Common myeloid progenitor, CD34-positive (primary cell): ENCODE measurements around the gene MAPKAPK2.

Source experiments
- CTCF ChIA-PET: fragments of 350-600 bp; sonication (Branson Sonifier 250); formaldehyde crosslinking; loops from one replicate; lab custom pipeline; 2021; ENCODE audit warnings: antibody characterized with exemption; lab: Charles Lee
- POLR2A ChIA-PET: fragments of 350-600 bp; sonication (Branson Sonifier 250); formaldehyde crosslinking; loops from one replicate; lab custom pipeline; 2021; ENCODE audit warnings: antibody characterized with exemption; lab: Charles Lee
- DNase-seq, 3 donors: peaks; one replicate each; pipeline versions ENCODE4 v3.0.0 to v3.0.0-alpha.2; 2013
- H3K27ac ChIP-seq, 2 experiments: 1 replicate in 1 of 2; 2 replicates in 1 of 2; pipeline ENCODE4 v1.7.0; 2013; ENCODE audit warnings: inconsistent platforms in 2 of 2, low read length in 2 of 2, mild to moderate bottlenecking in 2 of 2, low read depth in 1 of 2, moderate library complexity in 1 of 2; ENCODE audit not compliant: severe bottlenecking in 2 of 2, insufficient read depth in 1 of 2, poor library complexity in 1 of 2
- H3K27me3 ChIP-seq, 5 experiments: replicated peaks in 2 of 5; 1 replicate in 3 of 5; 2 replicates in 2 of 5; pipeline versions ENCODE4 v1.6.1 to v1.7.0; 2013; ENCODE audit warnings: low read length in 4 of 5, mild to moderate bottlenecking in 2 of 5, moderate library complexity in 2 of 5, inconsistent platforms in 1 of 5; ENCODE audit not compliant: insufficient read depth in 5 of 5, control insufficient read depth in 4 of 5
- H3K36me3 ChIP-seq, 4 experiments: 1 replicate in 2 of 4; 2 replicates in 2 of 4; pipeline versions ENCODE4 v1.6.1 to v1.7.0; 2013; ENCODE audit warnings: low read length in 3 of 4, control low read depth in 1 of 4, mild to moderate bottlenecking in 1 of 4; ENCODE audit not compliant: control insufficient read depth in 4 of 4, insufficient read depth in 4 of 4
- H3K4me1 ChIP-seq, 4 experiments: 1 replicate in 3 of 4; 2 replicates in 1 of 4; pipeline versions ENCODE4 v1.6.1 to v1.7.1; 2013; ENCODE audit warnings: low read length in 3 of 4, mild to moderate bottlenecking in 3 of 4, control low read depth in 1 of 4, inconsistent platforms in 1 of 4, moderate library complexity in 1 of 4; ENCODE audit not compliant: control insufficient read depth in 4 of 4, insufficient read depth in 4 of 4; ENCODE audit errors: control extremely low read depth in 1 of 4
- H3K4me3 ChIP-seq, 7 experiments: 1 replicate in 4 of 7; 2 replicates in 3 of 7; pipeline versions ENCODE4 v1.5.1 to v1.7.0; 2013; ENCODE audit warnings: mild to moderate bottlenecking in 7 of 7, low read length in 6 of 7, moderate library complexity in 6 of 7, inconsistent platforms in 2 of 7, low read depth in 2 of 7, control low read depth in 1 of 7; ENCODE audit not compliant: insufficient read depth in 4 of 7, control insufficient read depth in 1 of 7; ENCODE audit errors: extremely low read depth in 1 of 7
- H3K9me3 ChIP-seq, 5 experiments: 1 replicate in 4 of 5; 2 replicates in 1 of 5; pipeline versions ENCODE4 v1.6.1 to v1.7.1; 2013; ENCODE audit warnings: low read length in 4 of 5, mild to moderate bottlenecking in 2 of 5, inconsistent platforms in 1 of 5, low read depth in 1 of 5, moderate library complexity in 1 of 5; ENCODE audit not compliant: control insufficient read depth in 4 of 5, insufficient read depth in 2 of 5; ENCODE audit errors: control extremely low read depth in 1 of 5
- WGBS: methylation state at CpG from one replicate; pipeline ENCODE4 v1.1.5; 2013; ENCODE audit not compliant: insufficient coverage; 5-methylcytosine and 5-hydroxymethylcytosine counted together

Gene MAPKAPK2

GRCh38 chr1:206658981-206659273 lies 25.8 kb upstream of the MAPKAPK2 start:
- ChIA-PET POLR2A (interaction anchor here (2.5 kb wide), 1 partner anchor 24 kb away, joined by 9 read pairs; the partner anchor contains the start of gene DYRK3), CTCF (interaction anchor here (0.8 to 37.3 kb wide), 6 partner anchors 3 to 170 kb away, joined by 3 to 989 read pairs (median 4); partner anchors contain the start of gene DYRK3)
- peaks cover 0 to 8% (median 0%) of the 10 kb centered on the region in 5 experiments for H3K27me3 ChIP-seq
- peak overlapping the region in 3 of 7 experiments; percentile 53 to 64 (median 53) for H3K4me3 ChIP-seq
- no peak overlapping the region for H3K27ac ChIP-seq
- DNase-seq = no peak
- H3K36me3 ChIP-seq = no peaks in the 10 kb centered on the region
- H3K4me1 ChIP-seq = peaks cover 13 to 53% (median 44%) of the 10 kb centered on the region in 4 experiments
- no peaks in the 10 kb centered on the region for H3K9me3 ChIP-seq
- WGBS = 75% methylated on average over 6 of the region's 7 CpGs

- Histone ChIP-seq H3K4me1 (peaks cover 20 to 60% (median 55%) of the 10 kb centered on the region in 4 experiments), H3K27ac (no peak overlapping the region), H3K9me3 (no peaks in the 10 kb centered on the region), H3K36me3 (no peaks in the 10 kb centered on the region), H3K4me3 (no peak overlapping the region), H3K27me3 (peaks cover 0 to 8% (median 0%) of the 10 kb centered on the region in 5 experiments)
- no peak for DNase-seq
- ChIA-PET CTCF (interaction anchor here (1.1 to 37.3 kb wide), 4 partner anchors 2 to 46 kb away, joined by 3 to 989 read pairs (median 496); partner anchors contain the start of gene DYRK3), POLR2A (no interaction called here)
- WGBS = 86% methylated on average over 1 of the region's 4 CpGs
Observed at GRCh38 chr1:206660136-206660535, 24.6 kb upstream of the MAPKAPK2 start.

GRCh38 chr1:206661161-206661820 lies 23.4 kb upstream of the MAPKAPK2 start:
- ChIA-PET POLR2A (interaction anchor here (0.5 kb wide), 1 partner anchor 261 kb away, joined by 3 read pairs; no protein-coding TSS in a partner anchor), CTCF (interaction anchor here (0.8 to 31.8 kb wide), 7 partner anchors 9 to 182 kb away, joined by 3 to 989 read pairs (median 4); partner anchors contain the start of genes DYRK3, EIF2D and MAPKAPK2)
- Histone ChIP-seq H3K4me3 (no peak overlapping the region), H3K4me1 (peaks cover 21 to 57% (median 50%) of the 10 kb centered on the region in 4 experiments), H3K27me3 (peaks cover 0 to 8% (median 0%) of the 10 kb centered on the region in 5 experiments), H3K36me3 (no peaks in the 10 kb centered on the region), H3K9me3 (no peaks in the 10 kb centered on the region), H3K27ac (no peak overlapping the region)
- DNase-seq = no peak
- 95% methylated on average over 7 of the region's 11 CpGs for WGBS

GRCh38 chr1:206662396-206663092 lies 22.2 kb upstream of the MAPKAPK2 start:
- ChIA-PET CTCF (interaction anchor here (0.9 to 31.8 kb wide), 11 partner anchors 12 to 169 kb away, joined by 3 to 989 read pairs (median 9); partner anchors contain the start of genes DYRK3, EIF2D and MAPKAPK2), POLR2A (interaction anchor here (2.0 kb wide), 1 partner anchor 27 kb away, joined by 17 read pairs; the partner anchor contains the start of gene DYRK3)
- no peaks in the 10 kb centered on the region for H3K36me3 ChIP-seq
- H3K4me3 ChIP-seq = no peak overlapping the region
- DNase-seq = no peak
- peaks cover 20 to 54% (median 48%) of the 10 kb centered on the region in 4 experiments for H3K4me1 ChIP-seq
- no peak overlapping the region for H3K27ac ChIP-seq
- 94% methylated on average over 2 of the region's 3 CpGs for WGBS
- H3K9me3 ChIP-seq = no peaks in the 10 kb centered on the region
- H3K27me3 ChIP-seq = peaks cover 0 to 8% (median 0%) of the 10 kb centered on the region in 5 experiments

- no peaks in the 10 kb centered on the region for H3K36me3 ChIP-seq
- CTCF ChIA-PET = interaction anchor here (0.8 to 31.8 kb wide), 31 partner anchors 11 to 270 kb away, joined by 3 to 989 read pairs (median 4); partner anchors contain the start of genes DYRK3, EIF2D and MAPKAPK2
- peak overlapping the region in 5 of 7 experiments; percentile 39 to 69 (median 61) for H3K4me3 ChIP-seq
- H3K9me3 ChIP-seq = no peaks in the 10 kb centered on the region
- no peak for DNase-seq
- H3K27ac ChIP-seq = no peak overlapping the region
- H3K4me1 ChIP-seq = peaks cover 14 to 50% (median 44%) of the 10 kb centered on the region in 4 experiments
- peaks cover 0 to 8% (median 0%) of the 10 kb centered on the region in 5 experiments for H3K27me3 ChIP-seq
- WGBS = 46% methylated on average over 4 of the region's 5 CpGs
- POLR2A ChIA-PET = interaction anchor here (0.8 to 2.0 kb wide), 3 partner anchors 9 to 28 kb away, joined by 3 to 17 read pairs (median 3); partner anchors contain the start of gene DYRK3
Observed at GRCh38 chr1:206663362-206663761, 21.3 kb upstream of the MAPKAPK2 start.

GRCh38 chr1:206663832-206664652 lies 20.7 kb upstream of the MAPKAPK2 start:
- Histone ChIP-seq H3K9me3 (no peaks in the 10 kb centered on the region), H3K4me1 (peaks cover 14 to 49% (median 40%) of the 10 kb centered on the region in 4 experiments), H3K27ac (no peak overlapping the region), H3K36me3 (no peaks in the 10 kb centered on the region), H3K27me3 (peaks cover 0 to 8% (median 0%) of the 10 kb centered on the region in 5 experiments), H3K4me3 (peak overlapping the region in 6 of 7 experiments; percentile 13 to 69 (median 59))
- DNase-seq = peak; percentile 81 to 93 (median 91)
- POLR2A ChIA-PET = interaction anchor here (0.8 to 2.0 kb wide), 4 partner anchors 8 to 33 kb away, joined by 3 to 17 read pairs (median 4); partner anchors contain the start of gene DYRK3
- CTCF ChIA-PET = interaction anchor here (0.8 to 31.8 kb wide), 35 partner anchors 10 to 269 kb away, joined by 3 to 989 read pairs (median 4); partner anchors contain the start of genes DYRK3, EIF2D and MAPKAPK2
- WGBS = 2% methylated on average over 16 of the region's 20 CpGs
